Kidney epithelial cell (primary cell): Measurements from ENCODE around the gene RIF1. TPM values are rescaled to one million over a fixed set of nuclear protein-coding genes. Genes with fewer than 3 reads are reported as not detected.

Experiments used
- DNase-seq: peaks from one replicate; pipeline ENCODE4 v3.0.0-alpha.2; 2010; ENCODE audit warnings: low read depth
- H3K27me3 ChIP-seq: 2 replicates; pipeline ENCODE4 v1.6.0; 2011; ENCODE audit warnings: low read length; ENCODE audit not compliant: control insufficient read depth, insufficient read depth
- H3K36me3 ChIP-seq: 2 replicates; pipeline ENCODE4 v1.5.1; 2011; ENCODE audit warnings: low read length; ENCODE audit not compliant: control insufficient read depth, insufficient read depth
- H3K4me3 ChIP-seq: 2 replicates; pipeline ENCODE4 v1.5.1; 2011; ENCODE audit warnings: low read depth, mild to moderate bottlenecking, control low read depth, low read length
- CTCF ChIP-seq: IDR thresholded peaks from 2 replicates; pipeline ENCODE4 v1.5.1; 2011; ENCODE audit warnings: mild to moderate bottlenecking, moderate library complexity, low read length, control low read depth, inconsistent platforms; ENCODE audit not compliant: insufficient read depth, poor library complexity, severe bottlenecking
- total RNA-seq: library from RNA; depleted of rRNA; stranded (reverse); fragments of >200 nt; gene quantifications from 2 replicates; pipeline ENCODE4 v1.2.3, GENCODE V29; 2015

Gene RIF1
- total RNA-seq, 1 donor from 2014 or later = 26.6 TPM

GRCh38 chr2:151506170-151506569 is 96.5 kb downstream of the RIF1 start:
- no peaks in the 10 kb centered on the region for H3K27me3 ChIP-seq
- no peaks in the 10 kb centered on the region for H3K36me3 ChIP-seq
- TF ChIP-seq CTCF = no peak
- DNase-seq = no peak
- no peak overlapping the region for H3K4me3 ChIP-seq

GRCh38 chr2:151508519-151508918 is 98.8 kb downstream of the RIF1 start:
- no peak for TF ChIP-seq CTCF
- DNase-seq = no peak

GRCh38 chr2:151518802-151519201 is 109.1 kb downstream of the RIF1 start:
- Histone ChIP-seq H3K36me3 (no peaks in the 10 kb centered on the region), H3K4me3 (no peak overlapping the region), H3K27me3 (no peaks in the 10 kb centered on the region)
- no peak for TF ChIP-seq CTCF
- no peak for DNase-seq

More at GRCh38 chr2:151508519-151508918, 98.8 kb downstream of the RIF1 start:
- Histone ChIP-seq H3K36me3 (no peaks in the 10 kb centered on the region), H3K27me3 (no peaks in the 10 kb centered on the region), H3K4me3 (no peak overlapping the region)

- no peak for DNase-seq
- Histone ChIP-seq H3K36me3 (no peaks in the 10 kb centered on the region), H3K4me3 (no peak overlapping the region), H3K27me3 (no peaks in the 10 kb centered on the region)
- TF ChIP-seq CTCF = no peak
These were observed 111.3 kb downstream of the RIF1 start for GRCh38 chr2:151520976-151521375.

GRCh38 chr2:151522556-151522955 is 112.9 kb downstream of the RIF1 start:
- Histone ChIP-seq H3K36me3 (no peaks in the 10 kb centered on the region), H3K27me3 (no peaks in the 10 kb centered on the region), H3K4me3 (no peak overlapping the region)
- DNase-seq = no peak
- TF ChIP-seq CTCF = no peak

GRCh38 chr2:151523850-151524249 is 114.1 kb downstream of the RIF1 start:
- H3K4me3 ChIP-seq = no peak overlapping the region
- H3K27me3 ChIP-seq = no peaks in the 10 kb centered on the region
- TF ChIP-seq CTCF = no peak
- DNase-seq = no peak
- no peaks in the 10 kb centered on the region for H3K36me3 ChIP-seq
